IMR-90 (cell line): Measurements from ENCODE around the gene OSBPL8. TPM values are rescaled to one million over a fixed set of nuclear protein-coding genes. Genes with fewer than 3 reads are reported as not detected.

ENCODE experiments used
- ATAC-seq: fragments of 200-7000 bp; cut with Tn5 transposase; 2 replicates; pipeline ENCODE4 v1.9.1; 2020; ENCODE audit warnings: low read depth, mild to moderate bottlenecking, moderate library complexity
- BruUV-seq: library from RNA; stranded (reverse); fragments of 400-500 nt; replicated peaks from 2 replicates; lab custom pipeline; 2021; lab: Mats Ljungman, UMichigan
- CTCF ChIA-PET: fragments of 300-600 bp; formaldehyde crosslinking; extraction: SDS; loops from one replicate; lab custom pipeline; 2021; ENCODE audit warnings: antibody characterized with exemption; lab: Yijun Ruan, JAX
- POLR2A ChIA-PET: fragments of 300-600 bp; sonication (Branson Sonifier 250); formaldehyde crosslinking; loops from one replicate; lab custom pipeline; 2022; ENCODE audit warnings: antibody characterized with exemption; ENCODE audit not compliant: unreplicated experiment; lab: Charles Lee
- DNase-seq: peaks from one replicate; pipeline ENCODE4 v3.0.0; 2013
- H2AFZ ChIP-seq: replicated peaks from 2 replicates; pipeline ENCODE3; 2013; ENCODE audit warnings: low read length, mild to moderate bottlenecking; ENCODE audit not compliant: poor library complexity
- H2AK5ac ChIP-seq: 2 replicates; pipeline ENCODE4 v1.6.1; 2013; ENCODE audit warnings: low read depth, low read length, inconsistent platforms
- H2AK9ac ChIP-seq: replicated peaks from 2 replicates; pipeline ENCODE3; 2013; ENCODE audit warnings: mild to moderate bottlenecking, low read depth, low read length, moderate library complexity; ENCODE audit not compliant: poor library complexity
- H2BK120ac ChIP-seq: 2 replicates; pipeline ENCODE4 v1.6.1; 2013; ENCODE audit warnings: low read depth, low read length, inconsistent platforms
- H2BK15ac ChIP-seq: 3 replicates; pipeline ENCODE4 v1.6.1; 2013; ENCODE audit warnings: low read depth, low read length, inconsistent platforms
- H2BK20ac ChIP-seq: 2 replicates; pipeline ENCODE4 v1.6.1; 2013; ENCODE audit warnings: low read depth, mild to moderate bottlenecking, inconsistent platforms, low read length, moderate library complexity
- H2BK5ac ChIP-seq: 2 replicates; pipeline ENCODE4 v1.6.1; 2013; ENCODE audit warnings: mild to moderate bottlenecking, low read depth, low read length, inconsistent platforms; ENCODE audit not compliant: poor library complexity, severe bottlenecking
- H3K14ac ChIP-seq: replicated peaks from 2 replicates; pipeline ENCODE4 v1.6.1; 2013; ENCODE audit warnings: low read depth, low read length, inconsistent platforms
- H3K18ac ChIP-seq: 2 replicates; pipeline ENCODE4 v1.6.1; 2013; ENCODE audit warnings: low read depth, low read length, control low read depth
- H3K23ac ChIP-seq: 2 replicates; pipeline ENCODE4 v1.6.1; 2013; ENCODE audit warnings: low read depth, low read length, inconsistent platforms
- H3K27ac ChIP-seq: 2 replicates; pipeline ENCODE4 v1.5.1; 2013; ENCODE audit warnings: mild to moderate bottlenecking, control low read depth, low read length; ENCODE audit not compliant: insufficient read depth
- H3K27me3 ChIP-seq: 2 replicates; pipeline ENCODE4 v1.6.1; 2013; ENCODE audit warnings: low read length; ENCODE audit not compliant: control insufficient read depth, insufficient read depth
- H3K36me3 ChIP-seq: 2 replicates; pipeline ENCODE4 v1.6.1; 2013; ENCODE audit warnings: low read length, mixed read lengths; ENCODE audit not compliant: control insufficient read depth, insufficient read depth
- H3K4ac ChIP-seq: 2 replicates; pipeline ENCODE4 v1.6.1; 2013; ENCODE audit warnings: low read depth, low read length, inconsistent platforms
- H3K4me1 ChIP-seq: 2 replicates; pipeline ENCODE4 v1.6.1; 2013; ENCODE audit warnings: low read length, mixed read lengths; ENCODE audit not compliant: control insufficient read depth, insufficient read depth
- H3K4me2 ChIP-seq: 2 replicates; pipeline ENCODE4 v1.6.1; 2013; ENCODE audit warnings: low read depth, mild to moderate bottlenecking, control low read depth, low read length, moderate library complexity
- H3K4me3 ChIP-seq: 2 replicates; pipeline ENCODE4 v1.5.1; 2013; ENCODE audit warnings: low read depth, mild to moderate bottlenecking, control low read depth, low read length, moderate library complexity; ENCODE audit not compliant: insufficient read depth
- H3K56ac ChIP-seq: 2 replicates; pipeline ENCODE4 v1.6.1; 2013; ENCODE audit warnings: low read length, inconsistent platforms; ENCODE audit not compliant: insufficient read depth; ENCODE audit errors: extremely low read depth
- H3K79me1 ChIP-seq, 2 experiments: 2 replicates each; pipeline ENCODE4 v1.6.1; 2013; ENCODE audit warnings: low read length in 2 of 2, inconsistent platforms in 1 of 2, low read depth in 1 of 2
- H3K9ac ChIP-seq: 2 replicates; pipeline ENCODE4 v1.6.1; 2013; ENCODE audit warnings: low read depth, low read length, control low read depth
- H3K9me1 ChIP-seq: 2 replicates; pipeline ENCODE4 v1.6.1; 2013; ENCODE audit warnings: low read length, inconsistent platforms; ENCODE audit not compliant: insufficient read depth
- H3K9me3 ChIP-seq: 2 replicates; pipeline ENCODE4 v1.6.1; 2013; ENCODE audit warnings: low read length; ENCODE audit not compliant: control insufficient read depth, insufficient read depth
- H4K20me1 ChIP-seq: 2 replicates; pipeline ENCODE4 v1.6.1; 2013; ENCODE audit warnings: low read length, inconsistent platforms; ENCODE audit not compliant: insufficient read depth
- H4K5ac ChIP-seq: 2 replicates; pipeline ENCODE4 v1.6.1; 2013; ENCODE audit warnings: mild to moderate bottlenecking, low read depth, low read length, control low read depth
- H4K8ac ChIP-seq, 2 experiments: 2 replicates each; pipeline ENCODE4 v1.6.1; 2013; ENCODE audit warnings: low read depth in 2 of 2, low read length in 2 of 2, control low read depth in 1 of 2, inconsistent platforms in 1 of 2
- H4K91ac ChIP-seq: 2 replicates; pipeline ENCODE4 v1.6.1; 2013; ENCODE audit warnings: low read depth, low read length, inconsistent platforms; ENCODE audit not compliant: insufficient read depth
- ELK1 ChIP-seq: fragments of 150-350 bp; IDR thresholded peaks from 2 replicates; pipeline ENCODE4 v1.6.1; 2016; ENCODE audit warnings: low read depth, mild to moderate bottlenecking, low read length, moderate library complexity, borderline replicate concordance
- MXI1 ChIP-seq: IDR thresholded peaks from 2 replicates; pipeline ENCODE4 v1.6.1; 2012; ENCODE audit warnings: low read depth, mild to moderate bottlenecking, low read length, moderate library complexity, borderline replicate concordance
- NFE2L2 ChIP-seq: fragments of 150-350 bp; IDR thresholded peaks from 2 replicates; pipeline ENCODE4 v1.6.1; 2016; ENCODE audit warnings: low read depth, mild to moderate bottlenecking, low read length
- RAD21 ChIP-seq: IDR thresholded peaks from 2 replicates; pipeline ENCODE4 v1.6.1; 2012; ENCODE audit warnings: low read length, improper control_type of control experiment
- RCOR1 ChIP-seq: IDR thresholded peaks from 2 replicates; pipeline ENCODE4 v1.6.1; 2012; ENCODE audit warnings: mild to moderate bottlenecking, low read length, improper control_type of control experiment; ENCODE audit not compliant: insufficient replicate concordance
- RFX5 ChIP-seq: IDR thresholded peaks from 2 replicates; pipeline ENCODE4 v1.8.0; 2012; ENCODE audit warnings: low read depth, mild to moderate bottlenecking, low read length, moderate library complexity
- SMC3 ChIP-seq: fragments of 150-350 bp; IDR thresholded peaks from 2 replicates; pipeline ENCODE4 v1.6.1; 2016; ENCODE audit warnings: low read depth, mild to moderate bottlenecking, antibody characterized with exemption, low read length, moderate library complexity
- WGBS, 2 experiments: methylation state at CpG; one replicate each; pipeline versions ENCODE4 v1.1.5 to v1.1.7; 2013; ENCODE audit warnings: missing lambda C conversion rate in 2 of 2; ENCODE audit not compliant: insufficient read length in 1 of 2; ENCODE audit errors: extremely low coverage in 2 of 2; 5-methylcytosine and 5-hydroxymethylcytosine counted together
- dilution Hi-C: fragments of 300-500 bp; cut with HindIII; formaldehyde crosslinking; loops from one replicate; pipeline ENCODE4 v1.14.3; 2018; ENCODE audit warnings: low sequenced_read_pairs; ENCODE audit not compliant: unreplicated experiment
- in situ Hi-C: fragments of 300-500 bp; cut with MboI; formaldehyde crosslinking; loops from 3 replicates; pipeline ENCODE4 v1.14.3; 2019; ENCODE audit warnings: low sequenced_read_pairs, inconsistent platforms, mixed read lengths
- intact Hi-C: fragments of 100-400 bp; cut with micrococcal nuclease; formaldehyde crosslinking; loops from 2 replicates; pipeline ENCODE4 v1.10.0; 2022
- polyA plus RNA-seq, 3 experiments: library from polyadenylated mRNA; depleted of rRNA; stranded (reverse); fragments of >200 nt; gene quantifications; 2 replicates each; pipeline ENCODE4 v1.2.3, GENCODE V29; 2012; ENCODE audit warnings: low replicate concordance in 1 of 3
- total RNA-seq: library from RNA; depleted of rRNA; stranded (reverse); fragments of >200 nt; gene quantifications from 2 replicates; pipeline ENCODE4 v1.2.3, GENCODE V29; 2012
- TF ChIP-seq, protein P1 (sequence below): conservative IDR thresholded peaks from 2 replicates; pipeline ENCODE4 v1.5.1; 2012; ENCODE audit warnings: mild to moderate bottlenecking, low read depth, low read length, improper control_type of control experiment

Gene OSBPL8
- total and polyA plus RNA-seq, 2 of the 4 experiments (the other 2 are of a cell fraction) = 17.8 to 24.2 TPM

- intact Hi-C loops = loop anchor here (2.0 to 5.0 kb wide), 2 partner anchors 238 to 1060 kb away; partner anchors contain the start of gene BBS10
- Histone ChIP-seq H3K23ac (no peak overlapping the region), H3K56ac (no peak overlapping the region), H4K8ac (no peak overlapping the region), H2BK15ac (no peak overlapping the region), H3K4me2 (no peak overlapping the region), H4K5ac (no peak overlapping the region), H3K4me3 (no peak overlapping the region), H3K79me1 (no peaks in the 10 kb centered on the region), H3K9ac (no peak overlapping the region), H3K4me1 (peaks cover 8% of the 10 kb centered on the region), H2BK120ac (no peak overlapping the region), H3K27me3 (no peaks in the 10 kb centered on the region), H3K4ac (no peak overlapping the region), H2BK5ac (no peak overlapping the region), H4K20me1 (no peaks in the 10 kb centered on the region), H2BK20ac (no peak overlapping the region), H3K18ac (peak overlapping the region; percentile 55; the same call in 1 of the 2 replicates), H2AK9ac (no peak overlapping the region), H3K9me3 (no peaks in the 10 kb centered on the region), H4K91ac (no peak overlapping the region), H2AK5ac (no peak overlapping the region), H3K14ac (no peak overlapping the region), H2AFZ (no peak overlapping the region), H3K9me1 (no peaks in the 10 kb centered on the region), H3K36me3 (no peaks in the 10 kb centered on the region), H3K27ac (no peak overlapping the region)
- WGBS, 2 experiments = no CpG with 5 or more reads among the region's 3 CpGs
- POLR2A ChIA-PET = no interaction called here
- BruUV-seq = no TSS peak
- in situ Hi-C loops = no loop called here
- DNase-seq (peak; percentile 67), ATAC-seq (peak; percentile 55; the same call in 1 of the 2 replicates)
- dilution Hi-C loops = no loop called here
- CTCF ChIA-PET = interaction anchor here (0.6 to 0.8 kb wide), 5 partner anchors 17 to 385 kb away, joined by 3 to 5 read pairs (median 3); no protein-coding TSS in a partner anchor
- TF ChIP-seq ELK1 (no peak), SMC3 (peak; percentile 50), MXI1 (no peak), NFE2L2 (no peak), RFX5 (peak; percentile 38; the same call in 1 of the 2 replicates), RCOR1 (no peak), RAD21 (peak; percentile 68)
- TF ChIP-seq, protein P1, sequence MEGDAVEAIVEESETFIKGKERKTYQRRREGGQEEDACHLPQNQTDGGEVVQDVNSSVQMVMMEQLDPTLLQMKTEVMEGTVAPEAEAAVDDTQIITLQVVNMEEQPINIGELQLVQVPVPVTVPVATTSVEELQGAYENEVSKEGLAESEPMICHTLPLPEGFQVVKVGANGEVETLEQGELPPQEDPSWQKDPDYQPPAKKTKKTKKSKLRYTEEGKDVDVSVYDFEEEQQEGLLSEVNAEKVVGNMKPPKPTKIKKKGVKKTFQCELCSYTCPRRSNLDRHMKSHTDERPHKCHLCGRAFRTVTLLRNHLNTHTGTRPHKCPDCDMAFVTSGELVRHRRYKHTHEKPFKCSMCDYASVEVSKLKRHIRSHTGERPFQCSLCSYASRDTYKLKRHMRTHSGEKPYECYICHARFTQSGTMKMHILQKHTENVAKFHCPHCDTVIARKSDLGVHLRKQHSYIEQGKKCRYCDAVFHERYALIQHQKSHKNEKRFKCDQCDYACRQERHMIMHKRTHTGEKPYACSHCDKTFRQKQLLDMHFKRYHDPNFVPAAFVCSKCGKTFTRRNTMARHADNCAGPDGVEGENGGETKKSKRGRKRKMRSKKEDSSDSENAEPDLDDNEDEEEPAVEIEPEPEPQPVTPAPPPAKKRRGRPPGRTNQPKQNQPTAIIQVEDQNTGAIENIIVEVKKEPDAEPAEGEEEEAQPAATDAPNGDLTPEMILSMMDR = peak; percentile 71
Measured at GRCh38 chr12:76586764-76587395, 27.3 kb upstream of the OSBPL8 start.
